Measurements from ENCODE around the gene EIF4G2. TPM values are rescaled to one million over a fixed set of nuclear protein-coding genes. Genes with fewer than 3 reads are reported as not detected.

Gene EIF4G2
- 1,082 TPM for total RNA-seq

GRCh38 chr11:10808553-10809372 is at the start of gene EIF4G2:
TSS of gene EIF4G2 (minus strand) at chr11:10808926.

GRCh38 chr11:10857709-10858438 is 49.1 kb upstream of the EIF4G2 start, which contains the start of gene ZBED5:
TSS of gene ZBED5 (minus strand) at chr11:10858053. CDS start at chr11:10854945, 3,108 bp downstream.

DNA sequence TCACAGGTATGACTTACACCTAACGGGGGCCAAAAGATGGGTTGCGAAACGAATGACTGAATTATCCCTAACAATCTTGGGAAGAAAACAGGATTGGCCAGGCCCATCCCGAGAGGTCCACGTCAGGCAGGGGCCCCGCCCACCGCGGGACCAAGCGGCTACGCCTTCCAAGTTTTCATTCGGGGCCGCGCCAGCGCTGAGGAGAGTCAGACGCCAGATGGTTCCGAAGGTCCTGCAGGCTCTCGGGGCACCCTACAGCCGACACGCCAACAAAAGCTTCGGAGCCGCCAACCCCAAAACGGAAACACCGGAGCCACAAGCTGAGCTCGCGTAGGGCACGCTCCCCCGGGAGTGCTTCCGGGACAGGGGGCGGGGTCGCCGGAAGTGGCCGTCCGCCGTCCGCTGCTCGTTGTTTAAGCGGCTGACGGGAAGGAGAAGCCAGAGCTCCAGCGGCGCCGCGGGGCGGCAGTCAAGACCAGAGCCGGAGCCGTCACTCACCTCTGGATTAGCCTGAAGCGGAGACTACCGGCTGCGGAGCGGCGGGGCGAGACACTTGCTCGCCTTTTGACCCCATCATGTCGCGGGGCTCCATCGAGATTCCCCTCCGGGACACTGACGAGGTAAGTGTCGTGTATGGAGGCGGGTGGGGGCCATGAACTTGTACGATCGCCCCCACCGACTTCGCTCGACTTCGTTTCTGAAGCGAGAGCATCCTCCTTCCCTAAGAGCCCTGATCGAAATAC is 57.7 kb downstream of the EIF4G2 start, which contains the start of gene CTR9:
Gene CTR9 (plus strand): TSS at position 409 of the 743 bp plus-strand sequence. CDS start 167 bp downstream, at position 576.

Small RNAs within 50 kb of the gene (small RNA-seq; reads per million reads assigned to genes)
- gene SNORD97 (ENCODE audit: low replicate concordance): not detected

Other genes with a start within 250 kb of the EIF4G2 start
- 1.3 TPM for gene LYVE1, start 240.3 kb downstream of the EIF4G2 start, total RNA-seq
- 0.63 TPM for gene IRAG1, start 115.2 kb downstream of the EIF4G2 start, total RNA-seq
- 57.3 TPM for gene CTR9, start 57.7 kb downstream of the EIF4G2 start, total RNA-seq
- gene ZBED5, start 49.1 kb upstream of the EIF4G2 start, total RNA-seq: 86.1 TPM

All from parietal lobe (tissue), 2 donors.